GM12865 (cell line): ENCODE data around the gene FFAR2.

Experiments used
- DNase-seq: peaks from one replicate; pipeline ENCODE4 v3.0.0; 2010; ENCODE audit warnings: low read depth
- H3K4me3 ChIP-seq: 2 replicates; pipeline ENCODE4 v1.5.1; 2011; ENCODE audit warnings: mild to moderate bottlenecking, low read depth, low read length, control low read depth
- TF ChIP-seq, protein P1 (sequence below): IDR thresholded peaks from 2 replicates; pipeline ENCODE4 v1.5.1; 2011; ENCODE audit warnings: low read length, control low read depth, low read depth, inconsistent platforms; ENCODE audit not compliant: insufficient read depth; ENCODE audit errors: missing control alignments

FFAR2 gene

DNA sequence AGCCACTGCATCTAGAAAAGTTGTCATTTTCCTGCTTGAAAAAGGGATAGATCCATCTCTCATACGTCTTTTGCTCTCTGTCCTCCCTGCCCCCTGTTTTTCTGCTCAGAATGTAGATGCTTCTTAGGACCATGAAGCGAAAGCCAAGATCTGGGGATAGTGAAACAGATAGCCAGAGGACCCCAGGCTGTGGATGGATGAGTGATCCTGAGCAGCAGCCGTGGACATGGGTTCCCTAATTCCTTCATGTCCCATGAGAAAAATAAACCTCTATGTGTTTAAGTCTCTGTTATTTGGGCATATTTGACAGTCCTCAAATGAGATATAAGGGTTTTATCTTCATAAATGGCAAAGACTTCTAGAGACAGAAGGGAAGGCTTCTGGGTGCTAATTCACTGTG lies 12.2 kb upstream of the FFAR2 start:
- no peak for DNase-seq
- H3K4me3 ChIP-seq = peak overlapping the region; percentile 15
- TF ChIP-seq, protein P1, sequence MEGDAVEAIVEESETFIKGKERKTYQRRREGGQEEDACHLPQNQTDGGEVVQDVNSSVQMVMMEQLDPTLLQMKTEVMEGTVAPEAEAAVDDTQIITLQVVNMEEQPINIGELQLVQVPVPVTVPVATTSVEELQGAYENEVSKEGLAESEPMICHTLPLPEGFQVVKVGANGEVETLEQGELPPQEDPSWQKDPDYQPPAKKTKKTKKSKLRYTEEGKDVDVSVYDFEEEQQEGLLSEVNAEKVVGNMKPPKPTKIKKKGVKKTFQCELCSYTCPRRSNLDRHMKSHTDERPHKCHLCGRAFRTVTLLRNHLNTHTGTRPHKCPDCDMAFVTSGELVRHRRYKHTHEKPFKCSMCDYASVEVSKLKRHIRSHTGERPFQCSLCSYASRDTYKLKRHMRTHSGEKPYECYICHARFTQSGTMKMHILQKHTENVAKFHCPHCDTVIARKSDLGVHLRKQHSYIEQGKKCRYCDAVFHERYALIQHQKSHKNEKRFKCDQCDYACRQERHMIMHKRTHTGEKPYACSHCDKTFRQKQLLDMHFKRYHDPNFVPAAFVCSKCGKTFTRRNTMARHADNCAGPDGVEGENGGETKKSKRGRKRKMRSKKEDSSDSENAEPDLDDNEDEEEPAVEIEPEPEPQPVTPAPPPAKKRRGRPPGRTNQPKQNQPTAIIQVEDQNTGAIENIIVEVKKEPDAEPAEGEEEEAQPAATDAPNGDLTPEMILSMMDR = no peak

DNA sequence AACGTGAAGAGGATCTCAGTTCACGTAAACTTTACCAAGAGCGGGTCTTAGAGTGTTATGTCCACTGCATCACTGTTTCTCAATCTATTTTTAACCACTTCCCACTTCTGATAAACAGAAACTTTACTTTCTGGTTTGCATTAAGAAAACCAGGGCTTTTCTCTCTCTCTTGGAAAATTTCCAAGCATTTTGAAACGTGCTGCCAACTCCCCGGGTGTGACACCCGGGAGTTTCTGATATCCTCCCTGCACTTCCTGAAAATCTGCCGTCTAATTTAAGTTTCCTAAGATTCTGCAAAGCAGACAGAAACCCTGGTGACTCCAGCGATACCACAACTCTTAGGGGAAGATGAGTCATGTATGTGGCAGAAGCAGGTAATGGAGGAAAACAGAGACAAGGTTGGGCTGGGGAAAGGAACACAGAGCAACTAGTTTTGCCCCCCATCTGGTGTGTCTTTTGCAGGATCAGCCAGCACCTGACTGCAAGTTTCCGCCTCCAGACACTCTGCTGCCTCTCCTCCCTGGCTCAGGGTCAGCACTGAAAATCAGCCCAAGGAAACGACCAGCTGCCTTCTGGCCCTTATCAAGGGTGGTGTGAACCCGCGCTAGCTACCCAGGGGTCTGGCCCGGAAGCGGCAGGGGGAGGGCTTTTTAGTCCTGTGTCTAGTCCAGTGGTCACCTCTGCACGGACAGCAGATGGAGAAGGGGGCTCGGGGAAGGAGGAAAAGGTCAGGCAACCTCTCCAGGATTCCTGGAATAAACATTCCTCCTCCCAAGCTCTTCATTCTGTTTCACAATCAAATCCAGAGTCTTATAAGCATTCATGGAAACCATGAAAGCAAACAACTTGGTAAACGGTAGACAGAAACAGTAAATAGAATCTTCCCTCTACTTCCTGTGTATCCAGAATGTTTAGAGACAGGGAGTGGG lies 11.3 kb upstream of the FFAR2 start:
- TF ChIP-seq, protein P1 = no peak
- peak overlapping the region; percentile 15 for H3K4me3 ChIP-seq
- DNase-seq = peak; percentile 64

DNA sequence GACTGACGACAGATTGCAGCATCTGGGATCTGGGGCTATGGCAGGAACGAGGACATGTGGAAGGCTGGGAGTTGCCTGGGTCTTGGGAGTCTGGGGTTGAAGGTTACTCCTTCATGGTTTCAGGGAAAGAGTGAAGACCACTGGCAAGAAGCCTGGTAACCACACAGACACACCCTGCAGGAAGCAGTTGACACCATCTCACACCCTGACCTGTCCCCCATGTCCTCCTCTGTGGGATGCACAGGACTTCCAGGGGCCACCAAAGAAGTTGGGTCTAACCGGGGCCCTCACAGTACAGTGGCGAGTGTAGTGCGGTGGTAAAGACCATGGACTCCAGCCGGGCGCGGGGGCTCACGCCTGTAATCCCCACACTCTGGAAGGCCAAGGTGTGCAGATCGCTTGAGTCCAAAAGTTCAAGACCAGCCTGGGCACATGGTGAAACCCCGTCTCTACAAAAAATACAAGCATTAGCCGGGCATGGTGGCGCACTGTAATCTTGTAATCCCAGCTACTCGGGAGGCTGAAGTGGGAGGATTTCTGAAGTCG lies 10.6 kb upstream of the FFAR2 start:
- TF ChIP-seq, protein P1 = no peak
- no peak overlapping the region for H3K4me3 ChIP-seq
- no peak for DNase-seq

DNA sequence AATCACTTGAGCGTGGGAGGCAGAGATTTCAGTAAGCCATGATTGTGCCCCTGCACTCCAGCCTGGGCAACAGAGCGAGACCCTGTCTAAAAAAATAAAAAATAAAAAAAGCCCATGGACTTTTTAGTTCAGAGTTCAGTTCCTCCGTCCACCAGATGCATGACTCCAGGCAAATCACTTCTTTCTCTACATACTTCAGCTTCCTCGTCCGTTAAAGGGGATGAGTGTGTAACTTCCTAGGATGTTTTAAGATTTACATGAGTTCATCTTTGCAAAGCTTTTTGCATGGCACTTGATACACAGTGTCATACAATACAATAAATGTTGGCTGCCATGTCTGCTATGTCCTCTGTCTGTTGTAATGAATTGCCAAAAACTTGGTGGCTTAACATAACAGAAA lies 10.0 kb upstream of the FFAR2 start:
- TF ChIP-seq, protein P1 = no peak
- no peak for DNase-seq
- no peak overlapping the region for H3K4me3 ChIP-seq

GRCh38 chr19:35438527-35438926 lies 9.5 kb upstream of the FFAR2 start:
- peak; percentile 36 for DNase-seq
- H3K4me3 ChIP-seq = no peak overlapping the region
- TF ChIP-seq, protein P1 = no peak

DNA sequence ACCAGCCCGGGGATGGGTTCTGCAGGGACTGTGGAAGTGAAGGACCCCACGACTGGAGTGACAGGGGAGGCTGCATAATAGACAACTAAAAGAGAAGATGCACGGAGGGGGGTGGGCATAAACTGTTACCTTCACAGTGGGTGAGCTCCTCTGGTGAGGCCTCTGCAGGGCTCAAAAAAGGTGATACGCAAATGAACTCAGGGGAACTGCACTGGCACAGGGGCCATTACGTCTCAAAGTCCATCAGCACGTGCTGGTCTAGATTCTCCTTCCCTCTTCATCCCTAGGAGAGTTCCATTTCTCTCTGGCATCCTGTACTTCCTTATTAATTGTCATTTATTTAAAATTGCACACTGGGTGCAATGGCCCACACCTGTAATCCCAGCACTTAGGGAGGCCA lies 8.1 kb upstream of the FFAR2 start:
- TF ChIP-seq, protein P1 = no peak
- DNase-seq = no peak
- no peak overlapping the region for H3K4me3 ChIP-seq

- peak; percentile 46 for DNase-seq
- no peak overlapping the region for H3K4me3 ChIP-seq
- TF ChIP-seq, protein P1 = no peak
Observed at GRCh38 chr19:35442091-35442490, 6.0 kb upstream of the FFAR2 start.
